ENCODE results near the gene THBS1. TPM values are rescaled to one million over a fixed set of nuclear protein-coding genes. Genes with fewer than 3 reads are reported as not detected.
A peak's percentile ranks its signal among the peaks of the same experiment; 100 is the strongest.

The THBS1 gene
- total RNA-seq, 1 experiment from 2014 or later, result 305 TPM

GRCh38 chr15:39581242-39581792, 438 bp downstream of the THBS1 start:
- ChIA-PET POLR2A (ENCODE audit: unreplicated experiment) (interaction anchor here (0.6 to 1.3 kb wide), 8 partner anchors 101 to 456 kb away, joined by 4 to 7 read pairs (median 6); no protein-coding TSS in a partner anchor), CTCF (interaction anchor here (0.5 to 2.2 kb wide), 7 partner anchors 14 to 409 kb away, joined by 3 to 9 read pairs (median 5); no protein-coding TSS in a partner anchor)
- H3K36me3 ChIP-seq (ENCODE audit: low read depth, low read length), result peaks cover 43% of the 10 kb centered on the region
- H3K4me1 ChIP-seq (ENCODE audit: insufficient read depth, low read length), result peaks cover 55% of the 10 kb centered on the region
- H3K9me2 ChIP-seq (replicated peaks; ENCODE audit: low read length), result no peaks in the 10 kb centered on the region
- peaks cover 53% of the 10 kb centered on the region for H3K79me2 ChIP-seq (ENCODE audit: low read length)
- peak overlapping the region; percentile 87 for H3K9ac ChIP-seq (ENCODE audit: low read length)
- no TSS peak for BruUV-seq (replicated peaks)
- H3K4me3 ChIP-seq (ENCODE audit: low read length), result peak overlapping the region; percentile 87
- DNase-seq, result no peak
- peaks cover 13% of the 10 kb centered on the region for H3F3A ChIP-seq (ENCODE audit: low read length, unreplicated experiment)
- no peaks in the 10 kb centered on the region for H3K9me3 ChIP-seq (ENCODE audit: low read length)
- H2AFZ ChIP-seq (ENCODE audit: low read length), result peak overlapping the region; percentile 91; the same call in 1 of the 2 replicates
- intact Hi-C loops (cut with micrococcal nuclease), result loop anchor here (1.0 to 5.0 kb wide), 6 partner anchors 46 to 873 kb away; no protein-coding TSS in a partner anchor
- H3K27me3 ChIP-seq (ENCODE audit: low read length), result no peaks in the 10 kb centered on the region
- ATAC-seq, result no peak
- H3K27ac ChIP-seq (ENCODE audit: low read length), result peak overlapping the region; percentile 93
- H4K20me1 ChIP-seq (ENCODE audit: low read length), result peaks cover 43% of the 10 kb centered on the region
- H3K4me2 ChIP-seq (ENCODE audit: low read length), result peak overlapping the region; percentile 100
- no peak for TF ChIP-seq EZH2 (IDR thresholded peaks at IDR 0.05; ENCODE audit: low read length, unreplicated experiment)
- no peak for TF ChIP-seq EZH2phosphoT487 (IDR thresholded peaks at IDR 0.05; ENCODE audit: borderline replicate concordance, low read length)
- TF ChIP-seq CTCF (conservative IDR thresholded peaks at IDR 0.05; ENCODE audit: low read depth, low read length), result no peak

GRCh38 chr15:39581793-39582285, 960 bp downstream of the THBS1 start:
- peak; percentile 76 for DNase-seq
- Histone ChIP-seq H2AFZ (ENCODE audit: low read length) (no peak overlapping the region), H3F3A (ENCODE audit: low read length, unreplicated experiment) (peaks cover 18% of the 10 kb centered on the region), H3K27me3 (ENCODE audit: low read length) (no peaks in the 10 kb centered on the region), H3K79me2 (ENCODE audit: low read length) (peaks cover 59% of the 10 kb centered on the region), H3K9me3 (ENCODE audit: low read length) (no peaks in the 10 kb centered on the region), H3K4me3 (ENCODE audit: low read length) (peak overlapping the region; percentile 87), H3K4me1 (ENCODE audit: insufficient read depth, low read length) (peaks cover 55% of the 10 kb centered on the region), H3K27ac (ENCODE audit: low read length) (peak overlapping the region; percentile 93), H3K9me2 (replicated peaks; ENCODE audit: low read length) (no peaks in the 10 kb centered on the region), H3K36me3 (ENCODE audit: low read depth, low read length) (peaks cover 48% of the 10 kb centered on the region), H3K9ac (ENCODE audit: low read length) (peak overlapping the region; percentile 87), H3K4me2 (ENCODE audit: low read length) (peak overlapping the region; percentile 100), H4K20me1 (ENCODE audit: low read length) (peaks cover 43% of the 10 kb centered on the region)
- BruUV-seq (replicated peaks), result TSS peak; percentile 51
- peak; percentile 50 for ATAC-seq
- ChIA-PET CTCF (interaction anchor here (0.5 to 2.2 kb wide), 4 partner anchors 76 to 410 kb away, joined by 5 to 9 read pairs (median 8); no protein-coding TSS in a partner anchor), POLR2A (ENCODE audit: unreplicated experiment) (interaction anchor here (0.6 to 0.7 kb wide), 2 partner anchors 368 to 457 kb away, joined by 4 read pairs; no protein-coding TSS in a partner anchor)
- intact Hi-C loops (cut with micrococcal nuclease), result loop anchor here (1.0 to 5.0 kb wide), 6 partner anchors 45 to 874 kb away; no protein-coding TSS in a partner anchor
- TF ChIP-seq EZH2phosphoT487 (IDR thresholded peaks at IDR 0.05; ENCODE audit: borderline replicate concordance, low read length), result no peak
- no peak for TF ChIP-seq EZH2 (IDR thresholded peaks at IDR 0.05; ENCODE audit: low read length, unreplicated experiment)
- peak; percentile 70 for TF ChIP-seq CTCF (conservative IDR thresholded peaks at IDR 0.05; ENCODE audit: low read depth, low read length)

Measured in PC-3 (cell line).